ENCODE results near the gene PBX1.

Gene PBX1

DNA sequence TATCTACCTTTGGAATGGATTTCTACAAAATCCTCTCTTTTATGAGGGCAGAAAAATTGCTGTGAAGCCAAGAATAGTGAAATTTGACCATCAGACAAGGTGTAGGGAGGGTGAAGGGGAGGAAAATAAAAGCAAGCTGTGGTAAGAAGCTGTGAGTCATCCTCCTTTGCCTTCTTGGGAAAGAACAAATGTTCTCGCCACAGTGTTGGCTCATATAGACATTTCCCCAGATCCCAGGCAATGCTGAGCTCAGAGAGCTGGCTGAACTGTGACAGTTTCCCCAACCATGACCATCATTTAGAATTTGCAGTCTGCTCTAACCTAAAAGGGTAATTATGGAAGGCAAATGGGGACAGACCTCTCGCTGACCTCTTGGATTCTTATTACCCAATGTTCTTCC is 235.4 kb downstream of the PBX1 start:
- TF ChIP-seq WT1 (tag by site-specific recombination; IDR thresholded peaks at IDR 0.05) (peak; percentile 90), SALL2 (tag by site-specific recombination; IDR thresholded peaks at IDR 0.05; ENCODE audit: borderline replicate concordance) (no peak), ZNF629 (tag by site-specific recombination; IDR thresholded peaks at IDR 0.05) (0 out of 2 replicates have a peak, but pooled peaks have one; percentile 25), ZNF660 (tag by site-specific recombination; IDR thresholded peaks at IDR 0.05) (peak; percentile 74), ZNF23 (tag by site-specific recombination; IDR thresholded peaks at IDR 0.05; ENCODE audit: borderline replicate concordance) (no peak), ZNF544 (tag by site-specific recombination; IDR thresholded peaks at IDR 0.05) (no peak), PRDM1 (tag by site-specific recombination; IDR thresholded peaks at IDR 0.05) (peak; percentile 76), BCL11A (tag by site-specific recombination; IDR thresholded peaks at IDR 0.05; ENCODE audit: low read depth) (no peak), SP7 (tag by site-specific recombination; IDR thresholded peaks at IDR 0.05) (peak; percentile 40; the same call in 1 of the 2 replicates), ZNF10 (tag by site-specific recombination; IDR thresholded peaks at IDR 0.05) (peak; percentile 61), ZNF610 (tag by site-specific recombination; IDR thresholded peaks at IDR 0.05; ENCODE audit: borderline replicate concordance) (no peak)
- TF ChIP-seq, protein P1, sequence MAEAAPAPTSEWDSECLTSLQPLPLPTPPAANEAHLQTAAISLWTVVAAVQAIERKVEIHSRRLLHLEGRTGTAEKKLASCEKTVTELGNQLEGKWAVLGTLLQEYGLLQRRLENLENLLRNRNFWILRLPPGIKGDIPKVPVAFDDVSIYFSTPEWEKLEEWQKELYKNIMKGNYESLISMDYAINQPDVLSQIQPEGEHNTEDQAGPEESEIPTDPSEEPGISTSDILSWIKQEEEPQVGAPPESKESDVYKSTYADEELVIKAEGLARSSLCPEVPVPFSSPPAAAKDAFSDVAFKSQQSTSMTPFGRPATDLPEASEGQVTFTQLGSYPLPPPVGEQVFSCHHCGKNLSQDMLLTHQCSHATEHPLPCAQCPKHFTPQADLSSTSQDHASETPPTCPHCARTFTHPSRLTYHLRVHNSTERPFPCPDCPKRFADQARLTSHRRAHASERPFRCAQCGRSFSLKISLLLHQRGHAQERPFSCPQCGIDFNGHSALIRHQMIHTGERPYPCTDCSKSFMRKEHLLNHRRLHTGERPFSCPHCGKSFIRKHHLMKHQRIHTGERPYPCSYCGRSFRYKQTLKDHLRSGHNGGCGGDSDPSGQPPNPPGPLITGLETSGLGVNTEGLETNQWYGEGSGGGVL (tag by site-specific recombination; IDR thresholded peaks at IDR 0.05) = peak; percentile 79
- TF ChIP-seq, protein P2, sequence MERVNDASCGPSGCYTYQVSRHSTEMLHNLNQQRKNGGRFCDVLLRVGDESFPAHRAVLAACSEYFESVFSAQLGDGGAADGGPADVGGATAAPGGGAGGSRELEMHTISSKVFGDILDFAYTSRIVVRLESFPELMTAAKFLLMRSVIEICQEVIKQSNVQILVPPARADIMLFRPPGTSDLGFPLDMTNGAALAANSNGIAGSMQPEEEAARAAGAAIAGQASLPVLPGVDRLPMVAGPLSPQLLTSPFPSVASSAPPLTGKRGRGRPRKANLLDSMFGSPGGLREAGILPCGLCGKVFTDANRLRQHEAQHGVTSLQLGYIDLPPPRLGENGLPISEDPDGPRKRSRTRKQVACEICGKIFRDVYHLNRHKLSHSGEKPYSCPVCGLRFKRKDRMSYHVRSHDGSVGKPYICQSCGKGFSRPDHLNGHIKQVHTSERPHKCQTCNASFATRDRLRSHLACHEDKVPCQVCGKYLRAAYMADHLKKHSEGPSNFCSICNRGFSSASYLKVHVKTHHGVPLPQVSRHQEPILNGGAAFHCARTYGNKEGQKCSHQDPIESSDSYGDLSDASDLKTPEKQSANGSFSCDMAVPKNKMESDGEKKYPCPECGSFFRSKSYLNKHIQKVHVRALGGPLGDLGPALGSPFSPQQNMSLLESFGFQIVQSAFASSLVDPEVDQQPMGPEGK (tag by site-specific recombination; IDR thresholded peaks at IDR 0.05) = peak; percentile 58
- TF ChIP-seq, protein P3, sequence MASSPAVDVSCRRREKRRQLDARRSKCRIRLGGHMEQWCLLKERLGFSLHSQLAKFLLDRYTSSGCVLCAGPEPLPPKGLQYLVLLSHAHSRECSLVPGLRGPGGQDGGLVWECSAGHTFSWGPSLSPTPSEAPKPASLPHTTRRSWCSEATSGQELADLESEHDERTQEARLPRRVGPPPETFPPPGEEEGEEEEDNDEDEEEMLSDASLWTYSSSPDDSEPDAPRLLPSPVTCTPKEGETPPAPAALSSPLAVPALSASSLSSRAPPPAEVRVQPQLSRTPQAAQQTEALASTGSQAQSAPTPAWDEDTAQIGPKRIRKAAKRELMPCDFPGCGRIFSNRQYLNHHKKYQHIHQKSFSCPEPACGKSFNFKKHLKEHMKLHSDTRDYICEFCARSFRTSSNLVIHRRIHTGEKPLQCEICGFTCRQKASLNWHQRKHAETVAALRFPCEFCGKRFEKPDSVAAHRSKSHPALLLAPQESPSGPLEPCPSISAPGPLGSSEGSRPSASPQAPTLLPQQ (tag by site-specific recombination; IDR thresholded peaks at IDR 0.05) = 0 out of 2 replicates have a peak, but pooled peaks have one; percentile 22
- TF ChIP-seq, protein P4, sequence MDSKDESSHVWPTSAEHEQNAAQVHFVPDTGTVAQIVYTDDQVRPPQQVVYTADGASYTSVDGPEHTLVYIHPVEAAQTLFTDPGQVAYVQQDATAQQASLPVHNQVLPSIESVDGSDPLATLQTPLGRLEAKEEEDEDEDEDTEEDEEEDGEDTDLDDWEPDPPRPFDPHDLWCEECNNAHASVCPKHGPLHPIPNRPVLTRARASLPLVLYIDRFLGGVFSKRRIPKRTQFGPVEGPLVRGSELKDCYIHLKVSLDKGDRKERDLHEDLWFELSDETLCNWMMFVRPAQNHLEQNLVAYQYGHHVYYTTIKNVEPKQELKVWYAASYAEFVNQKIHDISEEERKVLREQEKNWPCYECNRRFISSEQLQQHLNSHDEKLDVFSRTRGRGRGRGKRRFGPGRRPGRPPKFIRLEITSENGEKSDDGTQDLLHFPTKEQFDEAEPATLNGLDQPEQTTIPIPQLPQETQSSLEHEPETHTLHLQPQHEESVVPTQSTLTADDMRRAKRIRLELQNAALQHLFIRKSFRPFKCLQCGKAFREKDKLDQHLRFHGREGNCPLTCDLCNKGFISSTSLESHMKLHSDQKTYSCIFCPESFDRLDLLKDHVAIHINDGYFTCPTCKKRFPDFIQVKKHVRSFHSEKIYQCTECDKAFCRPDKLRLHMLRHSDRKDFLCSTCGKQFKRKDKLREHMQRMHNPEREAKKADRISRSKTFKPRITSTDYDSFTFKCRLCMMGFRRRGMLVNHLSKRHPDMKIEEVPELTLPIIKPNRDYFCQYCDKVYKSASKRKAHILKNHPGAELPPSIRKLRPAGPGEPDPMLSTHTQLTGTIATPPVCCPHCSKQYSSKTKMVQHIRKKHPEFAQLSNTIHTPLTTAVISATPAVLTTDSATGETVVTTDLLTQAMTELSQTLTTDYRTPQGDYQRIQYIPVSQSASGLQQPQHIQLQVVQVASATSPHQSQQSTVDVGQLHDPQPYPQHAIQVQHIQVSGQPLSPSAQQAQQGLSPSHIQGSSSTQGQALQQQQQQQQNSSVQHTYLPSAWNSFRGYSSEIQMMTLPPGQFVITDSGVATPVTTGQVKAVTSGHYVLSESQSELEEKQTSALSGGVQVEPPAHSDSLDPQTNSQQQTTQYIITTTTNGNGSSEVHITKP (tag by site-specific recombination; IDR thresholded peaks at IDR 0.05) = peak; percentile 24; the same call in 1 of the 2 replicates
- TF ChIP-seq, protein P5, sequence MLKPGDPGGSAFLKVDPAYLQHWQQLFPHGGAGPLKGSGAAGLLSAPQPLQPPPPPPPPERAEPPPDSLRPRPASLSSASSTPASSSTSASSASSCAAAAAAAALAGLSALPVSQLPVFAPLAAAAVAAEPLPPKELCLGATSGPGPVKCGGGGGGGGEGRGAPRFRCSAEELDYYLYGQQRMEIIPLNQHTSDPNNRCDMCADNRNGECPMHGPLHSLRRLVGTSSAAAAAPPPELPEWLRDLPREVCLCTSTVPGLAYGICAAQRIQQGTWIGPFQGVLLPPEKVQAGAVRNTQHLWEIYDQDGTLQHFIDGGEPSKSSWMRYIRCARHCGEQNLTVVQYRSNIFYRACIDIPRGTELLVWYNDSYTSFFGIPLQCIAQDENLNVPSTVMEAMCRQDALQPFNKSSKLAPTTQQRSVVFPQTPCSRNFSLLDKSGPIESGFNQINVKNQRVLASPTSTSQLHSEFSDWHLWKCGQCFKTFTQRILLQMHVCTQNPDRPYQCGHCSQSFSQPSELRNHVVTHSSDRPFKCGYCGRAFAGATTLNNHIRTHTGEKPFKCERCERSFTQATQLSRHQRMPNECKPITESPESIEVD (tag by site-specific recombination; IDR thresholded peaks at IDR 0.05) = peak; percentile 82
- Histone ChIP-seq H3K4me3 (ENCODE audit: low read depth, low read length) (no peak overlapping the region), H3K4me1 (ENCODE audit: control insufficient read depth, insufficient read depth, low read length) (no peaks in the 10 kb centered on the region), H3K9me3 (ENCODE audit: control insufficient read depth, insufficient read depth, low read depth, low read length) (no peaks in the 10 kb centered on the region), H3K36me3 (ENCODE audit: control insufficient read depth in 2 of 2, insufficient read depth in 1 of 2, low read length in 2 of 2) (peaks cover 0 to 5% of the 10 kb centered on the region in 2 experiments; a peak in 2 of 3 replicates), H3K27ac (ENCODE audit: extremely low read depth, low read depth, low read length) (no peak overlapping the region)
- CTCF ChIA-PET = no interaction called here
- POLR2A ChIA-PET = no interaction called here
